Measurements from ENCODE around the gene RELA.

GRCh38 chr11:65624931-65625627 is 37.6 kb downstream of the RELA start:
- TF ChIP-seq, protein P1, sequence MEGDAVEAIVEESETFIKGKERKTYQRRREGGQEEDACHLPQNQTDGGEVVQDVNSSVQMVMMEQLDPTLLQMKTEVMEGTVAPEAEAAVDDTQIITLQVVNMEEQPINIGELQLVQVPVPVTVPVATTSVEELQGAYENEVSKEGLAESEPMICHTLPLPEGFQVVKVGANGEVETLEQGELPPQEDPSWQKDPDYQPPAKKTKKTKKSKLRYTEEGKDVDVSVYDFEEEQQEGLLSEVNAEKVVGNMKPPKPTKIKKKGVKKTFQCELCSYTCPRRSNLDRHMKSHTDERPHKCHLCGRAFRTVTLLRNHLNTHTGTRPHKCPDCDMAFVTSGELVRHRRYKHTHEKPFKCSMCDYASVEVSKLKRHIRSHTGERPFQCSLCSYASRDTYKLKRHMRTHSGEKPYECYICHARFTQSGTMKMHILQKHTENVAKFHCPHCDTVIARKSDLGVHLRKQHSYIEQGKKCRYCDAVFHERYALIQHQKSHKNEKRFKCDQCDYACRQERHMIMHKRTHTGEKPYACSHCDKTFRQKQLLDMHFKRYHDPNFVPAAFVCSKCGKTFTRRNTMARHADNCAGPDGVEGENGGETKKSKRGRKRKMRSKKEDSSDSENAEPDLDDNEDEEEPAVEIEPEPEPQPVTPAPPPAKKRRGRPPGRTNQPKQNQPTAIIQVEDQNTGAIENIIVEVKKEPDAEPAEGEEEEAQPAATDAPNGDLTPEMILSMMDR (IDR thresholded peaks at IDR 0.05), result no peak
- TF ChIP-seq JUND (IDR thresholded peaks at IDR 0.05) (no peak), EP300 (IDR thresholded peaks at IDR 0.05; ENCODE audit: borderline replicate concordance in 1 of 2, low read depth in 1 of 2, low read length in 1 of 2) (no peak), USF1 (IDR thresholded peaks at IDR 0.05; ENCODE audit: borderline replicate concordance, low read depth) (no peak)
